HFF-Myc (cell line): ENCODE measurements around the gene CAMK1D.
A peak's percentile ranks its signal among the peaks of the same experiment; 100 is the strongest.
"Not testable (repeated sequence)": the region's sequence is repeated elsewhere in the genome, so short reads cannot be mapped to it uniquely, and the experiment has no call there.

Source experiments
- DNase-seq: peaks from one replicate; pipeline ENCODE4 v3.0.0-alpha.2; 2011; ENCODE audit warnings: low read depth; ENCODE audit errors: extremely low read depth
- H3K4me3 ChIP-seq: replicated peaks from 2 replicates; pipeline ENCODE4 v1.5.1; 2011; ENCODE audit warnings: low read depth, mild to moderate bottlenecking, control low read depth, low read length
- TF ChIP-seq, protein P1 (sequence below): IDR thresholded peaks from 2 replicates; pipeline ENCODE4 v1.5.1; 2012; ENCODE audit warnings: mild to moderate bottlenecking, low read depth, low read length, control low read depth; ENCODE audit errors: missing control alignments

CAMK1D gene

DNA sequence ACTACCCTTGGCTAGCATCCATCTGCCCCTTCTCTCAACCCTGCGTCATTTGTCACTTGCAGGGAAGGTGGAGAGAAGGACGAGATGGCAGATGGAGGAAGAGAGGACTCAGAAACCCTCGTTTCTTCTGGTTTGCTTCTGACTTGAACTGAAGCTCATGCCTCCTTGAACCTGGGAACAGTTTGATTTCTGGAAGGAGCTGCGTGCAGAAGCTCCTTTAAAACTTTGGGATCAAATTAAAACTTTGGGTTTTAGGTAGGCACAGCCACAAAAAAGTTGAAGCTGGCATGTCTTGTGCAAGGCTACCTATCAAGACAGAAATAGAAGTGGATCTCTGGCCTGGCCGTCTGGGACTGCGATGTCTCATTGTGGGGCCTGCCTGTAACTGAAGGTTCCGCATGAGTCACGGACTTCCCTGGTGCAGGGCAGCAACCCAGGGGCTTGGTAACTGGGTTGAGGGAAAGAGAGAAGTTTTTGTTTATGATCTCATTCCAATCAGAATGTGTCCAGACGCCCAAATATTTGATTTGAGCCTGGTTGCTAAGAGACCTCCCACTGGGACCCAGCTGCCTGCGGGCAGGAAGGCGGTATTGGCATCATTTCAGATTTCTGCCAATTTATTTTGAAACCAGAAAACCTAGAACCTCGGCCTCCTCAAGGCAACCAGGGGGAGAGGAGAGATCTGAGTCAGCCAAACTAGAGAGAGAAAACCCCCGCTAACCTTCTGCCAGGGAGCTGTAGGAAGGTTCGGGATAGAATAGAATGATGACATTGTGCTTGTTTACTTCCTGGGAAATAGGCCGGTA is 15.8 kb upstream of the CAMK1D start:
- TF ChIP-seq, protein P1, sequence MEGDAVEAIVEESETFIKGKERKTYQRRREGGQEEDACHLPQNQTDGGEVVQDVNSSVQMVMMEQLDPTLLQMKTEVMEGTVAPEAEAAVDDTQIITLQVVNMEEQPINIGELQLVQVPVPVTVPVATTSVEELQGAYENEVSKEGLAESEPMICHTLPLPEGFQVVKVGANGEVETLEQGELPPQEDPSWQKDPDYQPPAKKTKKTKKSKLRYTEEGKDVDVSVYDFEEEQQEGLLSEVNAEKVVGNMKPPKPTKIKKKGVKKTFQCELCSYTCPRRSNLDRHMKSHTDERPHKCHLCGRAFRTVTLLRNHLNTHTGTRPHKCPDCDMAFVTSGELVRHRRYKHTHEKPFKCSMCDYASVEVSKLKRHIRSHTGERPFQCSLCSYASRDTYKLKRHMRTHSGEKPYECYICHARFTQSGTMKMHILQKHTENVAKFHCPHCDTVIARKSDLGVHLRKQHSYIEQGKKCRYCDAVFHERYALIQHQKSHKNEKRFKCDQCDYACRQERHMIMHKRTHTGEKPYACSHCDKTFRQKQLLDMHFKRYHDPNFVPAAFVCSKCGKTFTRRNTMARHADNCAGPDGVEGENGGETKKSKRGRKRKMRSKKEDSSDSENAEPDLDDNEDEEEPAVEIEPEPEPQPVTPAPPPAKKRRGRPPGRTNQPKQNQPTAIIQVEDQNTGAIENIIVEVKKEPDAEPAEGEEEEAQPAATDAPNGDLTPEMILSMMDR: no peak
- no peak overlapping the region for H3K4me3 ChIP-seq
- DNase-seq: peak; percentile 68

DNA sequence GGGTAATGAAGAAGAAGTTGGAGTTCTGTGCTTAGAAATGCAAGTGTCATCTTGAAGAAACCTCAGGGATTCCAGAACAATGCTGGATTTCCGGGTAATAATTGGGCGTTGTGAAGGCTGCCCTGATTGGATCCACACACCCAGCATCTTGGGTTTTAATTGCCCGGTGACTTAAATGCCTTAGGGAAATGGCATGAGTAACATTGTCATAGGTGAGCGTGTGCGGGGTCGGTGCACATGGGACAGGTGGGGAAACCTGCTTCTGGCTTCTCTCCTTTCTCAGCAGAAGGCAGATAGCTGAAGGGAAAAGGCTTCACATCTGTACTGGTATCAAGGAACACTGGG is 15.2 kb upstream of the CAMK1D start:
- TF ChIP-seq, protein P1: no peak

DNA sequence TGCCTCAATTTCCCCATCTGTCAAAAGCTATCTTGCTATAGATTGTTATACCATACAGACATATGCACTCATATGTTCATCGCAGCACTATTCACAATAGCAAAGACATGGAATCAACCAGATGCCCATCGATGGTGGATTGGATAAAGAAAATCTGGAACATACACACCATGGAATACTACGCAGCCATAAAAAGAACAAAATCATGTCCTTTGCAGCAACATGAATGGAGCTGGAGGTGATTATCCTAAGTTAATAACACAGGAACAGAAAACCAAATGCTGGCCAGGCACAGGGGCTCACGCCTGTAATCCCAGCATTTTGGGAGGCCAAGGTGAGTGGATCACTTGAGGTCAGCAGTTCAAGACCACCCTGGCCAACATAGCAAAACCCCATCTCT is 14.2 kb upstream of the CAMK1D start:
- DNase-seq, H3K4me3 ChIP-seq: not testable (repeated sequence)

More for the DNA sequence above, 15.2 kb upstream of the CAMK1D start:
- H3K4me3 ChIP-seq: no peak overlapping the region
- no peak for DNase-seq

DNA sequence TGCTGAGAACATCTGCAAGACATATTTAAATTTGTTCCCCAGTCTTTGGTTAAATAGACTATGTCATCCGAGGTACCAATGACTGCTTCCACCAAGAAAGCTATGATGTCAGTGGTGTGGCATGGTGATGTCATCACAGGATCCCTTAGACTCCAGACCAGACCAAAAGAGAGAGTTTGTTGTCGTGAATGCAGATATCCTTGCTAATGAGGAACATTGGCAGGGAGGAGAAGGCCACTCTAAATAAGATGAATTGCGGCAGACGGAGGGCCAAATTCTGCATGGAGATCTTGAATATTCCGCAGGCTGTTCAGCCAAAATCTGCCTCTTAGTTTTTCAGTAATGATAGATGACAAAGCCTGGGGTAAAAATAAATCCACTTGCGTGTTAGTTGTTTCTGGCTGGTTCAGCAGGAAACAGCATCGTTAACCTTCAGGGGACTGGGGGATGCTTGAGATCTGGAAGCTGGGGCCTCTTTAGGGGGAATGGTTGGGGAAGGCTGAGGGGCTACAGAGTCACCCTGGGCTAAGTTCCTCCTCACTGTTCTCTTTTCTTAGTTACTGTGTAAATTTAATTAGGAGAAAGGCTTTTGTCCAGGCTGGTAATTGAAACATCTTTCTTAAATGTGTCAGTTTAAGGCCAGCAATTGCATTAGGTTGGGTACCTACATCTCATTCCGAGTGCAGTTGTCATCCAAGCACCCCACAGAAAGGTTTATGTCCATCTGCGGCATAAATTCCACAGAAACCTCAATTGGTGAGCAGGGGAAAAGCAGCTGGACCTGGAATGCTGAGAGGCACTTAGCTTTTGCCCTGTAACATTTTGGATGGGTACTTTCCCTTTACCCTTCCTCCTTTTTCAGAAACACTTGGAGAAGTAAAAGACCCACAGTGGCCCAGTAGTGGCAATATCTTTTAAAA is 11.6 kb upstream of the CAMK1D start:
- no peak for DNase-seq
- TF ChIP-seq, protein P1: no peak
- H3K4me3 ChIP-seq: no peak overlapping the region

DNA sequence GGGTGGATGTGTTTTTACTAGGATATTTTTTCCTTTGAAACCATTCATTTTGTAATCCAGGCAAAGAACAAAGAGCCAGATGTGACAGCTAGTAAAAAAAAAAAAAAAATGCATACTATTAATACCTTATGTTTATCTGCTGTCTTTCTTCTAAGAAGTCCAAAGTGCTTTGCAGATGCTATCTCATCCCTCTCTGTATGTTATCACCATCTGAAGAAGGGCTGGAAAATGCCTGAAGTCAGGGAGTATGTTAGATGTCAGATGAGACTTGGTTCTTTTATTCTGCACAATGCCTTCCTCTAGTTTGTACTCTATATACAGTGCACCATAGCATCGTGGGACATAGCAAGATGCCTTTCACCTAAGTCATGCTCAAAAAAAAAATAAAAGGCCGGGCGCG is 10.4 kb upstream of the CAMK1D start:
- no peak for DNase-seq
- TF ChIP-seq, protein P1: no peak
- H3K4me3 ChIP-seq: no peak overlapping the region

DNA sequence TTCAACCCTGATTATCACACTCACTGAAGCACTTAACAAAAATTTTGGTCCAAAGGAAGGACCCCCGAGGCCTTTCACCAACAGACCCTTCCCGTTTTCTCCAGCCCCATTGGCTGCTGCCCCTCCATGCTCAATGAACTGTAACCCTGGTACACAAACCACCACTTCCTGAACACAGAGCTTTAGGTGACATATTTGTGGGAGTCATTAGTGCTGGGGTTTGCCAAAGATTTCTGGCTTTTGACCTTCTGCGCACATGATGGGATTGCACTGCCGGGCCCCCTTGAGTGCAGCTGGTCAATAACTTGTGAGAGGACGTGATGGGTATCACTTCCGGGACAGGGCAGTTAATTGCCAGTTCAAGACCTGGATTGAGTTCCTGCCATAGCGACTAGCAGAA is 9.0 kb upstream of the CAMK1D start:
- no peak for DNase-seq

More for the DNA sequence above, 9.0 kb upstream of the CAMK1D start:
- TF ChIP-seq, protein P1: no peak
- no peak overlapping the region for H3K4me3 ChIP-seq
